HG02678 (cell line): ENCODE data around the gene PCBP1.
A peak's percentile ranks its signal among the peaks of the same experiment; 100 is the strongest.
"Not testable (repeated sequence)": the region's sequence is repeated elsewhere in the genome, so short reads cannot be mapped to it uniquely, and the experiment has no call there.

Experiments
- ATAC-seq: cut with Tn5 transposase; IDR thresholded peaks from one replicate; pipeline ENCODE4 v1.9.1; 2021; ENCODE audit warnings: mild to moderate bottlenecking, moderate library complexity; ENCODE audit not compliant: unreplicated experiment

Gene PCBP1

GRCh38 chr2:70123051-70123828 is 36.0 kb downstream of the PCBP1 start:
- ATAC-seq: no peak

- no peak for ATAC-seq
Measured at GRCh38 chr2:70123829-70124116, 36.5 kb downstream of the PCBP1 start.

DNA sequence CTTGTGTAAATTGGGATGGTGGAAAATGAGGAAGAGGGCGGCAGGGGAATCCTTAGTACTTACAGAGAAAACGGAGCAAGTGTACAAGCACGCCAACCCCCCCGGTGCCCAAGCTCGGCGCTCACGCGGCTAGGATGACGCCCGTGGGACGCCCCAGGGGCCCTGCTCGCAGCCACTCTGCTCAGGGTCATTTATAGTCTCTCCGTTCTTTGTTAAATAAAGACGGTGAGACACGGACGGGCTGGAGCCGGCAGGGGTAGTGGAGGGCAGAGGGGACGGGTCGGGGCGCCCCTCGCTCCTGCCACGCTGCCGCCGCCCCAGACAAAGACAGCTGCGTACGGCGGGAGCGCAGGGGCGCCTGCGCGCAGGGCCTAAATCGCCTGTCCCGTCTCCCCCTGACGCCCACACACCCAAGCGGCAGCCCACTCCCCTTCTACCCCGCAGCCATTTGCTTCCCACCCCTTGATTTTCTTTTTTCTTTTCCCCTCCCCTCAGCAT is 37.8 kb downstream of the PCBP1 start:
- peak; percentile 32 for ATAC-seq

- ATAC-seq: no peak
Measured at GRCh38 chr2:70125498-70125898, 38.2 kb downstream of the PCBP1 start.

DNA sequence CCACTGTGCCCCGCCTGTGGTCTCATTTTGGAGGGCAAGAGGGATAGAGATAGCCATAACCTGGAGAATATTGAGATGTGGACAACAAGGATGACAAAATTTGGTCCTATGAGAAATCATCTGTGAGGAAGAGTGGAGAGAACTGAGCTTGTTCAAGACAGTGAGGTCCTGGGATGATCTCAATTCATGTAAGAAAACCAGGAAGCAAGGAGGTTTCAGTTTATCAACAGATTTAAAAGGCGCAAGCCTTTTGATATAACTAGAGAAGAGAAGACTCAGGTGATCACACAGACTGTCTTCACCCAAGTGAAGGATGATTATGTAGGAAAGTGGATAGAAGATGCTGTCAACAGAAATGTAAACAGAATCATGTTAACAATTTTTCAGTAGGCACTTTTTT is 39.1 kb downstream of the PCBP1 start:
- ATAC-seq: no peak

- no peak for ATAC-seq
Measured at GRCh38 chr2:70128005-70128404, 40.7 kb downstream of the PCBP1 start.

- not testable (repeated sequence) for ATAC-seq
Measured at GRCh38 chr2:70131344-70132143, 44.3 kb downstream of the PCBP1 start.

DNA sequence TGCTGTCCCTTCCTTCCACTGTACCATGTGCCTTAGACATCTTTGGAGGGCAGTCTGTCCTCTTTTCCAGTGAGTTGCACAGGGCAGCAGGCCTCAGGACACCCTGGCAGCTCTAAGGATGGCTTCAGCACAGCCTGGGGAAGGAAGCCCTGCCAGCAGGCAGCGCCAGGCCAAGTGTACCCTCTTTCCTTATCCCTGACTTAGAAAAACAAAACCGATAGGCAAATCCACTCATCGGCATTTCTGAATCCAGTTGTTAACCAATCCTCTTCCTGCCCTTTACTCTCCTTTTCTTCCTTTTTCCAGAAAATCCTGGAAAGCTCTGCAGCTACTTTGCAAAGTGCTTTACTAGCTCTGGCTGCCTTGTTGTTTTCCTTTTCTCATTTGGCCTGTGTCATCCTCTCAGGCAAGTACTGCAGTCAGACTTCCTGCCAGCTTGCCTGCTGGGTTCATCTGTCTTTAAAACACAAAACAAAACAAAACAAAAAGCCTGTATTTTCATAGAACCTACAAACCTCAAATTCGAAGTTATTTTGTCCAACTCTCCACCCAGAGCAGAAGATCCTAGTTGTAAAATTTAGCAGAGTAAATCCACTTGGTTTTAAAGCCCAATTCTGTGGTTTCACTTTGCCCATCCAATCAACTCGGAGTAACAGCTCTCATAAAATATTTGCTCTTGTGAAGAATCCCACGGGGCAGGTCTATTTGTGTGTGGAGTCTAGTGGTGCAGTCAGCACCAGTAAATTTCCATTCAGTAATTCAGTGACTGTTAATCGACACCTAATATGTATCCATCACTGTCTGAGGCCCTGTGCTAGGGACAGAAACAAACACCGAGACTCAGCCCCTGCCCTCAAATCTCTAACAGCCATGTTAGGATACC is 45.2 kb downstream of the PCBP1 start:
- peak; percentile 61 for ATAC-seq

DNA sequence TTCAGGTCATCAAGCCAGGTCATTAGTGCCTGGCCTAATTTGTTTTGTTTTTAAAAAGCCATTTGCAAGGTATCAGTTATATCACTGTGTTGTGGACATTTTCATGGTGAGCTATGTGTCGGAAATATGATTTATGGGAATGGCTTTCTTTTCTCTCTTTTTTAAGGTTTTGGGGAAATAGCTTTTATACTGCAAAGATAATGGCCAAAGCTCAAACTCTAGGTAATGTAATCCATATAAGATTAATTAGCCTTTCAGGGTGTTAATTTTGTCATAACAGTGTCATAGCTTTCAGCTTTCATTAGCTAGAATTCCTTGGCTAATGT is 45.8 kb downstream of the PCBP1 start:
- ATAC-seq: no peak

DNA sequence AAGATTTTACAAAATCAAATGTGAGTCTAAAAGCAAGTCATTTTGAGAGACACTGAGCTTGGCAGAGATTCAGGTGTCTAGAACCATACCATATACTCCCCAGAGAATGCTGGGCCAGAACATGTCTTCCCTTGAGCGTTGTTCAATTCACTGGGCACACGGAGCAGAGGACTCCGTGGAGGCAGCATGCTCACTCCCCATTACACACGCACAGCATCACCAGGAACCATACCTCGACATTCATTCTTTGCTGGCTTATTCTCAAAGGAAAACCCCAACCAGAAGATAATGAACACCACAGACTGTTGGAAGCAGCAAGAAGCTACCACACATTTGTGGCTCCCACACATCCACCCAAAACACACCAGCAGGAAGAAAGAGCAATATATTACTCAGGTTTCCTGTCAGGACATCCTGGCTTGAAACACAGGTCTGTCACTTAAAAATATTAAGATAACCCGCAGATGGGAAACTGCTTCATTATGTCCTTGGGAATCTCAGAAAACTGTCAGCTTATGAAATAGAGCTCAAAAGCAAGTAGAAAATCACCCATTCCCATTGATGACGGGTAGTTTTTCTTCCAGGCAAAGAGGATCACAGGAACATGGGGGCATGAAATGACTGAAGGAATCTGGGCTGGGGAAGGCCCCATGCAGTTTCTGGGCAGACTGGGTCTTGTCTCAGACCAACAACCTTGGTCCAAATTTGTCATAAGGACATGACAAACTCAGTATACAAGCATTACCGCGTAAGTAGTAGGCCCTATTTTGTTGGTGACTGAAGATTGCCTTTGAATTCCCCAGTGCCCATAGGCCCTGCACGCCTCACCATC is 46.4 kb downstream of the PCBP1 start:
- no peak for ATAC-seq

DNA sequence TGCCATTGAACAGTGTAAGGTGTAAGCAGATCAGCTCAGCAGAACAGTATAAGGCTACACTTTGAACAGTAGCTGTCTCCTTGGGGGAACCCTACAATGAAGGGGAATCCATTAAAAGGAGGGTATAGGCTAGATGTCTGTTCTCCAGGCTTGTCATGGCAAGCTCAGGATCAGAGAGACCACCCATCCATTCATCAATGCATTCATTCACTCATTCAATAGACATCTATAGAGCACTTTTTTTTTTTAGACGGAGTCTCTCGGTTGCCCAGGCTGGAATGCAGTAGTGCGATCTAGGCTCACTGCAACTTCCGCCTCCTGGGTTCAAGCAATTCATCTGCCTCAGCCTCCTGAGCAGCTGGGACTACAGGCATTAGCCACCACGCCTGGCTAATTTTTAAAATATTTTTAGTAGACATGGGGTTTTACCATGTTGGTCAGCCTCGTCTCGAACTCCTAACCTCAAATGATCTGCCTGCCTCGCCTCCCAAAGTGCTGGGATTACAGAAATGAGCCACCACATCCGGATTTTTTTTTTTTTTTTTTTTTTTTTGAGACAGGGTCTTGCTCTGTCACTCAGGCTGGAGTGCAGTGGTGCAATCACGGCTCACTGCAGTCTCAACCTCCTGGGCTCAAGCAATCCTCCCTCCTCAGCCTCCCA is 47.2 kb downstream of the PCBP1 start:
- not testable (repeated sequence) for ATAC-seq
